ENCODE results near the gene CHRD. TPM values are rescaled to one million over a fixed set of nuclear protein-coding genes. Genes with fewer than 3 reads are reported as not detected.

Gene CHRD
- total RNA-seq, 1 donor from 2014 or later, result 47.1 TPM

DNA sequence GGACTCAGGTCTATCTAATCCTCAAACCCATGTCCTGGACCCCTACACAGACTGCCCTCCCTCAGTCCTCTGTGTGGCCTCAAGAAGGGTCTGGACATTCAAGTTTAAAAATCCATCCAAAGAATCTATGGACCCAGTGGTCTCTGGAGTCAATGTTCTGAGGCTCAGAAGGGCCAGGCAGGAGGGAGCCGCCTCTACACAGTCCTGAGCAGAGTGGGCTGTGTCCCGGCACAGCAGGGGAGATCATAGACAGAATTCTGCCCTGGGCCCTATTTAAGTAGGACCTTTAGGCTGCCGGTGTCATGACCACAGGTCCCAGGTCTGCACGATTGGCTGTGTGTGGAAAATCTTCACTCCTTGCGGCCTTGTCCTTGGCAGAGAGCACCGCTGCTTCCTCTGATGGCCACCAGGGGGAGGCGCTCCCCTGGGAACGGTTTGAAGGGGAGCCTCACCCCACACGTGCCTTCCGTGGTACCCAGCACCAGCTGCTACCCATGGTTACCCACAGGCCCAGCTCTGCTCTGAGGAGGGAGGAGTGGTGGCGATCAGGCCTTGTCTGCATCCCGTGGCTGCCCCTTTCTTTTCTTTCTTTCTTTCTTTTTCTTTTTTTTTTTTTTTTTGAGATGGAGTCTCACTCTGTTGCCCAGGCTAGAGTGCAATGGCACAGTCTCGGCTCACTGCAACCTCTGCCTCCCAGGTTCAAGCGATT lies 37.9 kb downstream of the CHRD start:
- H3K27ac Mint-ChIP-seq (ENCODE audit: unreplicated experiment), result no peak overlapping the region
- peak; percentile 72 for DNase-seq
- H3K4me3 Mint-ChIP-seq (ENCODE audit: unreplicated experiment), result no peak overlapping the region
- H3K9me3 Mint-ChIP-seq (ENCODE audit: unreplicated experiment), result no peaks in the 10 kb centered on the region
- no peaks in the 10 kb centered on the region for H3K4me1 Mint-ChIP-seq (ENCODE audit: low read depth, unreplicated experiment)
- TF ChIP-seq, protein P1, sequence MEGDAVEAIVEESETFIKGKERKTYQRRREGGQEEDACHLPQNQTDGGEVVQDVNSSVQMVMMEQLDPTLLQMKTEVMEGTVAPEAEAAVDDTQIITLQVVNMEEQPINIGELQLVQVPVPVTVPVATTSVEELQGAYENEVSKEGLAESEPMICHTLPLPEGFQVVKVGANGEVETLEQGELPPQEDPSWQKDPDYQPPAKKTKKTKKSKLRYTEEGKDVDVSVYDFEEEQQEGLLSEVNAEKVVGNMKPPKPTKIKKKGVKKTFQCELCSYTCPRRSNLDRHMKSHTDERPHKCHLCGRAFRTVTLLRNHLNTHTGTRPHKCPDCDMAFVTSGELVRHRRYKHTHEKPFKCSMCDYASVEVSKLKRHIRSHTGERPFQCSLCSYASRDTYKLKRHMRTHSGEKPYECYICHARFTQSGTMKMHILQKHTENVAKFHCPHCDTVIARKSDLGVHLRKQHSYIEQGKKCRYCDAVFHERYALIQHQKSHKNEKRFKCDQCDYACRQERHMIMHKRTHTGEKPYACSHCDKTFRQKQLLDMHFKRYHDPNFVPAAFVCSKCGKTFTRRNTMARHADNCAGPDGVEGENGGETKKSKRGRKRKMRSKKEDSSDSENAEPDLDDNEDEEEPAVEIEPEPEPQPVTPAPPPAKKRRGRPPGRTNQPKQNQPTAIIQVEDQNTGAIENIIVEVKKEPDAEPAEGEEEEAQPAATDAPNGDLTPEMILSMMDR (IDR thresholded peaks at IDR 0.05; ENCODE audit: partially characterized antibody, unreplicated experiment), result peak; percentile 89
- H3K27me3 Mint-ChIP-seq (ENCODE audit: unreplicated experiment), result peaks cover 4% of the 10 kb centered on the region
- H3K36me3 Mint-ChIP-seq (ENCODE audit: unreplicated experiment), result peaks cover 3% of the 10 kb centered on the region

DNA sequence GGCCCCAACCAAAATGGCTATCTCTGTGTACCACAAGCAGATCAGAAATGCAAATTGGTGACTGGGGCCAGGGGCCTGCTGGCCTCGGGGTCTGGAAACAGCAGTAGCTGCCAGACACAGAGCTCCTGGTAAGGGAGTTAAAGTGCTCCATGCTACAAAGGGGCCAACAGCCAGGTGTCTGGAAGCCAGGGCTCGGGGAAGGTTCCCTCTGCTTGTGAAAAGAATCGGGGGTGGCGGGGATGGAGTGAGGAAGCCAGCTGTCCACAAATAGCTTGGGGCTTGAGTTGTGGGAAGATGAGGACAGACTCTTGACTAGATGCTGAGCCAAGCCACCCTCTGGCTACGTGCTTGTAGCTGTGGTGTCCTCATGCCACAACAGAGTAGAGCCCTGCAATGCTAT lies 39.3 kb downstream of the CHRD start:
- H3K9me3 Mint-ChIP-seq (ENCODE audit: unreplicated experiment), result peaks cover 2% of the 10 kb centered on the region
- no peak overlapping the region for H3K4me3 Mint-ChIP-seq (ENCODE audit: unreplicated experiment)

DNA sequence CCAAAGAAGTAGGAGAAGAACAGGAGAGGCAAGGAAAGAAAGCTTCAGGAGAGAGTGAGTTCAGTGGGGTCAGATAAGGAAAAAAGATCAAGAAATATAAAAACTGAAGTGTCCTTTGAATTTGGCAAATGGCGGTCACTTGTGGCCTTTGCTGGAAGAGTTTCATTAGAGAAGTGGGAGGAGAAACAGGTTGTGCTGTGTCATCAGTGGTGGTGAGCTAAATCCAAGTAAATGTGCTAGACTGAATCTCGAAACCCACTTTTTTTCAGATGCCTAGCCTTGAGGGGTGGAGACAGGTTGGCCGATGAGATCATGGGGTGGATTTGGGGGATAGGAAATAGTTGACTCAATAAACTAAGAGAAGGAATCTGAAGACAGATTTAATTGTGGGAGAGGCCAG lies 43.7 kb downstream of the CHRD start:
- H3K36me3 Mint-ChIP-seq (ENCODE audit: unreplicated experiment), result peaks cover 14% of the 10 kb centered on the region

More for the DNA sequence above, 39.3 kb downstream of the CHRD start:
- TF ChIP-seq, protein P1 (IDR thresholded peaks at IDR 0.05; ENCODE audit: partially characterized antibody, unreplicated experiment), result no peak
- Mint-ChIP-seq H3K36me3 (ENCODE audit: unreplicated experiment) (peaks cover 14% of the 10 kb centered on the region), H3K4me1 (ENCODE audit: low read depth, unreplicated experiment) (no peaks in the 10 kb centered on the region), H3K27me3 (ENCODE audit: unreplicated experiment) (peaks cover 5% of the 10 kb centered on the region), H3K27ac (ENCODE audit: unreplicated experiment) (no peak overlapping the region)
- no peak for DNase-seq

DNA sequence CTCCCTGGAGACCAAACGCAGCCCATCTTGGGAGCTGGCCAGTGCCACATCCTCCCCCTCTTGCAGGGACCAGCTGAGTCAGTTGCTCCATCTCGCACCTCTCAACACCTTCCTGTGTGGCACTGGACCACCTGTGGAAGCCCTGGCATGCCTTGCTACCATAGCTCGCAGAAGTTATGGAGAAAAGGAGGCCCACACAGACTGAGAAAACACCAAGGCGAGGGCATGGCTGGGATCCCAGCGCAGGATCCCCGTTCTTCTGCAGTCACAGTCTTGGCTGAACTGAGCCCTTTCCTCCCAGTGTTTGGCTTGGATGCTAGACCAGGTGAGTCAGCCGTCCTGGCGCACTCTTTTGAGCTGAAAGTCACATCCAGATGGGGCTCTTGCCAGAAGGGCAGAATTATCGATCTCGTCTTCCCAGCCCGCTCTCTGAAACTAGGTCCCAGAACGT lies 46.9 kb downstream of the CHRD start:
- H3K4me3 Mint-ChIP-seq (ENCODE audit: unreplicated experiment), result no peak overlapping the region
- H3K36me3 Mint-ChIP-seq (ENCODE audit: unreplicated experiment), result peaks cover 14% of the 10 kb centered on the region
- no peaks in the 10 kb centered on the region for H3K4me1 Mint-ChIP-seq (ENCODE audit: low read depth, unreplicated experiment)
- no peak overlapping the region for H3K27ac Mint-ChIP-seq (ENCODE audit: unreplicated experiment)
- TF ChIP-seq, protein P1 (IDR thresholded peaks at IDR 0.05; ENCODE audit: partially characterized antibody, unreplicated experiment), result no peak
- H3K9me3 Mint-ChIP-seq (ENCODE audit: unreplicated experiment), result peaks cover 3% of the 10 kb centered on the region
- H3K27me3 Mint-ChIP-seq (ENCODE audit: unreplicated experiment), result peaks cover 2% of the 10 kb centered on the region
- no peak for DNase-seq

More for the DNA sequence above, 43.7 kb downstream of the CHRD start:
- H3K9me3 Mint-ChIP-seq (ENCODE audit: unreplicated experiment), result peaks cover 3% of the 10 kb centered on the region
- TF ChIP-seq, protein P1 (IDR thresholded peaks at IDR 0.05; ENCODE audit: partially characterized antibody, unreplicated experiment), result no peak
- H3K4me3 Mint-ChIP-seq (ENCODE audit: unreplicated experiment), result no peak overlapping the region
- DNase-seq, result no peak
- H3K27me3 Mint-ChIP-seq (ENCODE audit: unreplicated experiment), result peaks cover 2% of the 10 kb centered on the region
- H3K27ac Mint-ChIP-seq (ENCODE audit: unreplicated experiment), result no peak overlapping the region
- H3K4me1 Mint-ChIP-seq (ENCODE audit: low read depth, unreplicated experiment), result no peaks in the 10 kb centered on the region

DNA sequence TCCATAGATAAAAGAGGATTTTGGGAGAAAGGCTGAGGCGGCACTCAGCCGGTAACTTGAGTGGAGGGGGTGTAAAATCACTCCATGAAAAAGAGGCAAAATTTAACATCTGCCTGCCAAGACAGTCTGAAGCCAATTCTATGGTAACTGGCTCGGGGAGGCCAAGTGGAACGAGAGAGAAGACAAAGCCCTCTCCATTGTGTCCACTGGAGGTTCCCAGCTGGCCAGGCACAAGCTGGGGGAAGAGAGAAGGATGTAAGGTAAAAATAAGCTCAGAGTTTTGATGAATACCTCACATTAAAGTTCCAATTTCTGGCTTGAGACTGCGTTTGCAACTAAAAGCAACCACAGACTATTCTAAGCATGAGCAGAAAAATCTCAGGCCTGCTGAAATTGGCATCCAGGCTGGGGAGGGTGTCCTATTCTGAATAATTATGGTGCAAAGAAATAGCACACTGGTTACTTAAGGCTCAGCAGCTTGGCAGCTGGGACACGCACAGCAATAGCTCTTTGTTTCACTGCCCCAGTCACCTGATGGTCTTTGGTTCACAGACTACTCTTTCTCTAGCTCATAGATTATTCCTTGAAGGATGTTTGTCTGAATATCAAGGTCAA lies 48.8 kb downstream of the CHRD start:
- TF ChIP-seq, protein P1 (IDR thresholded peaks at IDR 0.05; ENCODE audit: partially characterized antibody, unreplicated experiment), result no peak
- Mint-ChIP-seq H3K9me3 (ENCODE audit: unreplicated experiment) (peaks cover 3% of the 10 kb centered on the region), H3K27ac (ENCODE audit: unreplicated experiment) (no peak overlapping the region), H3K27me3 (ENCODE audit: unreplicated experiment) (no peaks in the 10 kb centered on the region), H3K36me3 (ENCODE audit: unreplicated experiment) (peaks cover 2% of the 10 kb centered on the region), H3K4me1 (ENCODE audit: low read depth, unreplicated experiment) (no peaks in the 10 kb centered on the region), H3K4me3 (ENCODE audit: unreplicated experiment) (no peak overlapping the region)
- DNase-seq, result no peak
